ACC112 (cell line): ENCODE data around the gene CARD10.

Source experiments
- H2AFZ ChIP-seq: fragments of 200-600 bp; sonication (generic); one replicate; pipeline ENCODE4 v1.6.0; 2017; ENCODE audit warnings: antibody characterized with exemption, low read length; ENCODE audit not compliant: unreplicated experiment
- H3K27ac ChIP-seq: fragments of 200-600 bp; sonication (generic); 2 replicates; pipeline ENCODE4 v1.5.1; 2014; ENCODE audit warnings: low read depth, mild to moderate bottlenecking, antibody characterized with exemption, low read length, moderate library complexity
- H3K27me3 ChIP-seq: fragments of 200-600 bp; sonication (generic); 2 replicates; pipeline ENCODE4 v1.6.1; 2014; ENCODE audit warnings: mild to moderate bottlenecking, antibody characterized with exemption, low read length, moderate library complexity, mixed read lengths; ENCODE audit not compliant: insufficient read depth
- H3K36me3 ChIP-seq: fragments of 200-600 bp; sonication (generic); 2 replicates; pipeline ENCODE4 v1.6.1; 2016; ENCODE audit warnings: mild to moderate bottlenecking, antibody characterized with exemption, low read length, moderate library complexity, mixed read lengths; ENCODE audit not compliant: insufficient read depth
- H3K4me1 ChIP-seq: fragments of 200-600 bp; sonication (generic); one replicate; pipeline ENCODE4 v1.6.1; 2016; ENCODE audit warnings: low read length, mixed read lengths; ENCODE audit not compliant: insufficient read depth, unreplicated experiment, control insufficient read depth
- H3K4me3 ChIP-seq: fragments of 200-600 bp; sonication (generic); 2 replicates; pipeline ENCODE4 v1.5.1; 2014; ENCODE audit warnings: mild to moderate bottlenecking, low read depth, low read length
- H3K79me2 ChIP-seq: fragments of 200-600 bp; sonication (generic); one replicate; pipeline ENCODE4 v1.6.0; 2016; ENCODE audit warnings: low read length; ENCODE audit not compliant: control insufficient read depth, unreplicated experiment, insufficient read depth

CARD10 gene

GRCh38 chr22:37561212-37562048 lies 42.2 kb upstream of the CARD10 start:
- H3K79me2 ChIP-seq, result peaks cover 54% of the 10 kb centered on the region
- H3K4me3 ChIP-seq, result peak overlapping the region; percentile 95
- no peaks in the 10 kb centered on the region for H3K36me3 ChIP-seq
- H2AFZ ChIP-seq, result no peak overlapping the region
- peaks cover 26% of the 10 kb centered on the region for H3K4me1 ChIP-seq
- peak overlapping the region; percentile 81 for H3K27ac ChIP-seq
- H3K27me3 ChIP-seq, result no peaks in the 10 kb centered on the region

DNA sequence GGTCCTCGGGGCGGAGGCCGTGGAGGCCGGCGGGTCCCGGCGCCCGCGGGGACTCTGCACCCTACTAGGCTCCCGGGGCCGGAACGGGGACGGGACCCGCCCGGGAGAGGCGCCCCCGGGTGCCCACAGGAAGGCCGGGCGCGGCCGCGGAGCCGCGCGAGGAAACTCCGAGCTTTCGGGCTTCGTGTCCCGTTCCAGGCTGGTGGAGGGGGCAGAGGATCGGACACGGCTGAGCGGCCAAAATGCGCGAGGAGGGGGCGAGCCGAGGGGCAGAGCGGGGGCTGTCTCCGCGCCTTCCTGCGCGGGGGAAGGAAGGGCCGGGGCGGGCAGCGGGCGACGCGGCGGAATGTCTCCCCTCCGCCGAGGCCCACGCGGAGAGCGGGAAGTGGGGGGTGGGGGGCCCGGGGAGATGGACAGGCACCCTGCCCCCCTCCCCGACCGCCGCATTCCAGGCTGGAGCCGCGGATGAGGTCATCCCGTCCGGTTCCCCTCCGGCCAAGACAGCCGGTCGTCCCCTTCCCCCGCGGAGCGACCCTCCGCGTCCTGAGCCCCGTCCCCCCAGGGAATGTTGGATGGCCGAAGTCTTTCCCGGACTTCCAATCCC lies 41.5 kb upstream of the CARD10 start:
- Histone ChIP-seq H2AFZ (peak overlapping the region; percentile 25), H3K36me3 (no peaks in the 10 kb centered on the region), H3K4me1 (peaks cover 26% of the 10 kb centered on the region), H3K27ac (peak overlapping the region; percentile 81), H3K27me3 (no peaks in the 10 kb centered on the region), H3K79me2 (peaks cover 47% of the 10 kb centered on the region), H3K4me3 (peak overlapping the region; percentile 95)

GRCh38 chr22:37559901-37560607 lies 40.8 kb upstream of the CARD10 start, which contains the start of gene CDC42EP1:
TSS of gene CDC42EP1 (plus strand) at chr22:37560480. CDS start at chr22:37566350, 5,870 bp downstream.
- H3K4me3 ChIP-seq, result peak within 1 kb of the TSS; percentile 95
- H2AFZ ChIP-seq, result peak within 1 kb of the TSS; percentile 29
- no peaks in the 10 kb centered on the region for H3K27me3 ChIP-seq
- no peaks in the 10 kb centered on the region for H3K36me3 ChIP-seq
- peak within 1 kb of the TSS; percentile 81 for H3K27ac ChIP-seq
- H3K4me1 ChIP-seq, result peaks cover 26% of the 10 kb centered on the region
- H3K79me2 ChIP-seq, result peaks cover 40% of the 10 kb centered on the region

DNA sequence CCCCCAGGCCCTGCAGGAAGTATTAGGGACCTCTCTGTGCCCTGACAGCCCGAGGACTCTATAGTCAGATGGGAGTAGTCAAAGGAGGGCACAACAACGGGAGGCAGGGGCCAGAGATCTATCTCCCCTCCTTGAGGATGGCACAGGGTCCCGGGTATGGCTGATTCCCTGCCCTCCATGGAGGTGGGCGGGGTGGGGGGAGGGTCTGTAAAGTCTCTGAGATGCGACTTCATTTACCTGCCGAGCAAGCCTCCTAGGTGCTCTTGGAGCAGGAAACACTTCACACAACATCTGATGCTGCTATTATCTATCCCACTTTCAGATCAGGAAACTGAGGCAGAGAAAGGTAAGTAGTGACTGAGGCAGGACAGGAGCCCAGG lies 40.3 kb upstream of the CARD10 start:
- Histone ChIP-seq H3K4me1 (peaks cover 24% of the 10 kb centered on the region), H3K27ac (peak overlapping the region; percentile 36), H3K4me3 (peak overlapping the region; percentile 95), H3K36me3 (no peaks in the 10 kb centered on the region), H3K79me2 (peaks cover 36% of the 10 kb centered on the region), H2AFZ (no peak overlapping the region), H3K27me3 (no peaks in the 10 kb centered on the region)

- Histone ChIP-seq H3K4me3 (no peak overlapping the region), H3K4me1 (peaks cover 18% of the 10 kb centered on the region), H3K79me2 (peaks cover 29% of the 10 kb centered on the region), H3K27me3 (no peaks in the 10 kb centered on the region), H2AFZ (no peak overlapping the region), H3K36me3 (no peaks in the 10 kb centered on the region), H3K27ac (no peak overlapping the region)
Observed at GRCh38 chr22:37558815-37559214, 39.6 kb upstream of the CARD10 start.

DNA sequence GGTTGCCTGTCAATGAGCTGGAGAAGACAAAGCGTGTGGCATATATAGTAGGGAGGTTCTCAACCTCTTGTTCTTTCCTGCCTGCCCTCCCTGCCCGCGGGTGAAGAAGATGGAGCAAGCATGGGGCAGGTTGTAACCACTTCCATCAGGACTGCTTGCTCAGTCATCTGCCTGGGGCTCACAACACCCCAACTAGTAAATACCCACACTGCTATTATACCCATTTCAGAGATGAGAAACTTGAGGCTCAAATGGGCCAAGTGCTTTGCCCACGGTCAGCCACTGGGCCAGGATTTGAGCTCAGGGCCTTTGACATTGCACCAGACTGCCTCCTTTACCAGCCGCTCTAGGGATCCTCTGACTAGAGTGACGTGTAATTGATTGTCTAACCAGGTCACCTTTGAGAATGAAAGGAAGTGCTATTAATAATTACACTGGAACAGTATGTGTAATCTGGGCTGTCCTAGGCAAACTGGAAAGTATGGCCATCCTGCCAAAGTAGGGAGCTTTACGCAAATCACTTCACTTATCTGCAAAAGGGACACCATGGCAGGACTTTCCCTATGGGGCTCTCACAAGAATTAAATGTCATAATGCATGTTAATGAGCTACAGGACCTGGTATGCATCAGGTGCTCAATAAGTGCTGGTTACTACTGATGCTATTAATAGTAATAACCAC lies 38.2 kb upstream of the CARD10 start:
- Histone ChIP-seq H3K79me2 (peaks cover 17% of the 10 kb centered on the region), H3K4me1 (peaks cover 5% of the 10 kb centered on the region), H3K27ac (no peak overlapping the region), H3K36me3 (no peaks in the 10 kb centered on the region), H2AFZ (no peak overlapping the region), H3K4me3 (no peak overlapping the region), H3K27me3 (no peaks in the 10 kb centered on the region)

DNA sequence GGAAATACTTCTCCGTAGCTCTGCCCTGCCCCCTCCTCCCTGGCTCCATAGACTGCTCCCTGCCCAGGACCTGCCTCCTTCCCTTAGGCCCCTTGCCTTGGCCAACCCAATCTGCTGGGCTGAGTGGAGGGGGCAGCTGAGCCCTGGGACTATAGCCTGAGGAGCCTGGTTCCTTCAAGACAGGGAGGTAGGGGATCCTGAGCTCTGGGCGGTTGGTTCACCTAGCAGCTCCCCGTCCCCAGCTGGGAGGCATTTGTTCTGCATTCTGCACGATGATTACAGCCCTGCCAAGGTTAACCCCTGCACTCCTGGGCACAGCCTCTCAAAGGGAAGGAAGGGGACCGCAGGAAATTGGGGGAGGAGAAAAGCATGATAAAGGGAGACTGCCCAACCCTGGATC lies 37.5 kb upstream of the CARD10 start:
- no peak overlapping the region for H2AFZ ChIP-seq

DNA sequence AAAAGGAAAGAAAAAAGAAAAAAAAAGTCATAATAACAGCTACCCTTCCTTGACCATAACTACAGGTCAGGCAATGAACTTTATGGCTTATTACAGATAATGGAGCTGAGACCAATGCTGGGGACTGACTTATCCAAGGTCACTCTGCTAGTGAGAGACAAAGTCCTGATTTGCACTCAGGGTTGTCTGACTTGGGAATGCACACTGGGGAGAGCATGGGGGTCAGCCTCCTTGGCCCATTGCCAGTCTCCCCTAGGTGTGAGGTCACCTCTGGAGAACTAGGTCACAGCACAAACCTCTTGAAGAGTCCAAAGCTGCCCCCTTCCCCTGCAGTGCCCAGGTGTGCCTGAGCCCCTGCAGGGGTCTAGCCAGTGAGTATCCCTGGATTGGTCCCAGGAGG lies 35.8 kb upstream of the CARD10 start:
- no peaks in the 10 kb centered on the region for H3K27me3 ChIP-seq
- no peak overlapping the region for H2AFZ ChIP-seq
- H3K4me3 ChIP-seq, result no peak overlapping the region
- no peak overlapping the region for H3K27ac ChIP-seq
- no peaks in the 10 kb centered on the region for H3K4me1 ChIP-seq
- H3K79me2 ChIP-seq, result no peaks in the 10 kb centered on the region
- H3K36me3 ChIP-seq, result no peaks in the 10 kb centered on the region

More for the DNA sequence above, 37.5 kb upstream of the CARD10 start:
- no peak overlapping the region for H3K4me3 ChIP-seq
- H3K79me2 ChIP-seq, result peaks cover 10% of the 10 kb centered on the region
- H3K4me1 ChIP-seq, result no peaks in the 10 kb centered on the region
- H3K27me3 ChIP-seq, result no peaks in the 10 kb centered on the region
- H3K27ac ChIP-seq, result no peak overlapping the region
- no peaks in the 10 kb centered on the region for H3K36me3 ChIP-seq

GRCh38 chr22:37553725-37554124 lies 34.5 kb upstream of the CARD10 start:
- no peaks in the 10 kb centered on the region for H3K4me1 ChIP-seq
- no peaks in the 10 kb centered on the region for H3K36me3 ChIP-seq
- no peak overlapping the region for H3K27ac ChIP-seq
- no peak overlapping the region for H3K4me3 ChIP-seq
- H2AFZ ChIP-seq, result no peak overlapping the region
- H3K27me3 ChIP-seq, result no peaks in the 10 kb centered on the region
- H3K79me2 ChIP-seq, result no peaks in the 10 kb centered on the region

- no peak overlapping the region for H3K4me3 ChIP-seq
- H2AFZ ChIP-seq, result no peak overlapping the region
- no peaks in the 10 kb centered on the region for H3K27me3 ChIP-seq
- H3K4me1 ChIP-seq, result no peaks in the 10 kb centered on the region
- no peaks in the 10 kb centered on the region for H3K36me3 ChIP-seq
- no peaks in the 10 kb centered on the region for H3K79me2 ChIP-seq
- H3K27ac ChIP-seq, result no peak overlapping the region
Observed at GRCh38 chr22:37552524-37553163, 33.4 kb upstream of the CARD10 start.
